B cell (primary cell): Measurements from ENCODE around the gene ABCG5.

Experiments used
- CTCF ChIP-seq: fragments of 200-600 bp; IDR thresholded peaks from one replicate; pipeline ENCODE4 v1.8.0; 2022; ENCODE audit warnings: antibody characterized with exemption, mild to moderate bottlenecking
- EZH2 ChIP-seq: IDR thresholded peaks from 2 replicates; pipeline ENCODE4 v1.6.1; 2012; ENCODE audit warnings: borderline replicate concordance, low read depth, mild to moderate bottlenecking, moderate library complexity, low read length; ENCODE audit not compliant: insufficient read depth, poor library complexity, severe bottlenecking

DNA sequence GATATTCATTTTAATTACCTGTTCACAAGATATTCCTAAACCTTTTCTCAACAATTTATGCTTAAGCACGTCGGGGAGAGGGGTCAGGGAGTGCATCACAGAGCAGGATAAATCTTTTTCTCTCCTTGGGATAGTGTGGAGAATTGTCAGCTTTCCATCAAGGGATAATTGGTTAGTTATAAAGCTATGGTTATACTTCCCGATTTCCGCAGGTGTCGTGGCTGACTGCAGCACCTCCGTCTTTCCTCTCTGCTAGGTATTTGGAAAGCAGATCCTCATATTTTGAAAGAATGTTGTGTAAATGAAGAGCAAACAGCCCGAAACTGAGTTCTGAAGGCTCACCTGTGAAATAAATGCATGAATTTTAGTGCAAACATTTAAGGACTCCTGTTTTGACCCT is 64.0 kb downstream of the ABCG5 start:
- no peak for TF ChIP-seq CTCF
- TF ChIP-seq EZH2 = no peak
